22Rv1 (cell line): ENCODE results near the gene CCDC32.
A peak's percentile ranks its signal among the peaks of the same experiment; 100 is the strongest.

Experiments used
- H3K27ac ChIP-seq: fragments of 450-650 bp; 2 replicates; pipeline ENCODE4 v1.5.1; 2017
- ZFX ChIP-seq: fragments of 450-650 bp; IDR thresholded peaks from 2 replicates; pipeline ENCODE4 v1.6.1; 2017; ENCODE audit warnings: antibody characterized with exemption, borderline replicate concordance
- TF ChIP-seq, protein P1 (sequence below): fragments of 450-650 bp; IDR thresholded peaks from 2 replicates; pipeline ENCODE4 v1.5.1; 2017; ENCODE audit warnings: mild to moderate bottlenecking

Gene CCDC32

GRCh38 chr15:40564591-40565332 is at the start of gene CCDC32:
CCDC32 (minus strand) TSS chr15:40565042; CDS start chr15:40563015, 2,027 bp downstream.
- TF ChIP-seq ZFX, result no peak
- TF ChIP-seq, protein P1, sequence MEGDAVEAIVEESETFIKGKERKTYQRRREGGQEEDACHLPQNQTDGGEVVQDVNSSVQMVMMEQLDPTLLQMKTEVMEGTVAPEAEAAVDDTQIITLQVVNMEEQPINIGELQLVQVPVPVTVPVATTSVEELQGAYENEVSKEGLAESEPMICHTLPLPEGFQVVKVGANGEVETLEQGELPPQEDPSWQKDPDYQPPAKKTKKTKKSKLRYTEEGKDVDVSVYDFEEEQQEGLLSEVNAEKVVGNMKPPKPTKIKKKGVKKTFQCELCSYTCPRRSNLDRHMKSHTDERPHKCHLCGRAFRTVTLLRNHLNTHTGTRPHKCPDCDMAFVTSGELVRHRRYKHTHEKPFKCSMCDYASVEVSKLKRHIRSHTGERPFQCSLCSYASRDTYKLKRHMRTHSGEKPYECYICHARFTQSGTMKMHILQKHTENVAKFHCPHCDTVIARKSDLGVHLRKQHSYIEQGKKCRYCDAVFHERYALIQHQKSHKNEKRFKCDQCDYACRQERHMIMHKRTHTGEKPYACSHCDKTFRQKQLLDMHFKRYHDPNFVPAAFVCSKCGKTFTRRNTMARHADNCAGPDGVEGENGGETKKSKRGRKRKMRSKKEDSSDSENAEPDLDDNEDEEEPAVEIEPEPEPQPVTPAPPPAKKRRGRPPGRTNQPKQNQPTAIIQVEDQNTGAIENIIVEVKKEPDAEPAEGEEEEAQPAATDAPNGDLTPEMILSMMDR, result no peak
- H3K27ac ChIP-seq, result peak within 1 kb of the TSS; percentile 83

GRCh38 chr15:40613080-40613479 is 48.2 kb upstream of the CCDC32 start:
- no peak for TF ChIP-seq ZFX
- TF ChIP-seq, protein P1, result no peak
- no peak overlapping the region for H3K27ac ChIP-seq

DNA sequence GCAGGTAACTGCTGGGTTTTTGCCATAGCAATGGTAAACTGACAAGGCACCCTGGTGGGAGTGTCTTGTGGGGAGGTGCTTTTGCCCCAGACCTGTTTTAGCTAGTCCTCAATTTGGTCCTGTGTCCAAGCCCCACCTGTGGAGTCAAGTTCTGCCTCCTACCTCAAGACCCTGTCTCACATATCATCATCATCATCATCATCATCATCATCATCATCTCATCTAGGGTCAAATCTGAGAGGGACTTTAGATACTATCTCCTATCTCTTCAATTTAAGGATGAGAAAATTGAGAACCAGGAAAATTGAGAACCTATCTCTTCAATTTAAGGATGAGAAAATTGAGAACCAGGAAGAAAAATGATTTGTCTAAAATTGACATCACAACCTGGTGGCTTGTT is 39.1 kb upstream of the CCDC32 start:
- TF ChIP-seq ZFX, result no peak
- TF ChIP-seq, protein P1, result no peak
- H3K27ac ChIP-seq, result no peak overlapping the region

GRCh38 chr15:40600956-40601355 is 36.1 kb upstream of the CCDC32 start:
- no peak overlapping the region for H3K27ac ChIP-seq
- TF ChIP-seq, protein P1, result no peak
- no peak for TF ChIP-seq ZFX

DNA sequence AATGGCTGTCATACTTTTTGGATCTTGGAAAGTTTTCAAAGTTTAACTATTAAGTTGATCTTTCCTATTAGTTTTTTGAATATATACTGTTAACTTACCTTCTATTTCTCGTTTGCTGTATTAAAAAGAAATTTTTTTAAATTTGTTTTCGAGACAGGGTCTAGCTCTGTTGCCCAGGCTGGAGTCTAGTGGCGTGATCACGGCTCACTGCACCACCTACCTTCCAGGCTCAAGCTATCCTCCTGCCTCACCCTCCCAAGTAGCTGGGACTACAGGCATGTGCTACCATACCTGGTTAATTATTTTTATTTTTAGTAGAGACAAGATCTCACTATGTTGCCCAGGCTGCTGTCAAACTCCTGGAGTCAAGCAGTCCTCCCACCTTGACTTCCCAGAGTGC is 33.8 kb upstream of the CCDC32 start:
- H3K27ac ChIP-seq, result no peak overlapping the region
- no peak for TF ChIP-seq ZFX

DNA sequence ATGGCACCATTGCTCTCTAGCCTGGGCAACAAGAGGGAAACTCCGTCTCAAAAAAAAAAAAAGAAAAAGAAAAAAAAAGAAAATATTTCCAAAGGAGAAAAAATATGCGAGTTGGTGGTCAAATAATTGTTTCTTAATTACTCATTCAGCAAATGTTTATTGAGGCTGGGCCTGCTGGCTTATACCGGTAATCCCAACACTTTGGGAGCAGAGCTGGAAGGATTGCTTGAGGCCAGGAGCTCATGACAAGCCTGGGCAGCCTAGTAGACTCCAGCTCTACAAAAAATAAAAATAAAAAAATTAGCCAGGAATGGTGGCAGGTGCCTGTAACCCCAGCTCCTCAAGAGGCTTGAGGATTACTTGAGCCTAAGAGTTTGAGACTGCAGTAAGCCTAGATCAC is 33.3 kb upstream of the CCDC32 start:
- TF ChIP-seq, protein P1, result no peak
- TF ChIP-seq ZFX, result no peak
- H3K27ac ChIP-seq, result no peak overlapping the region

GRCh38 chr15:40597024-40597423 is 32.2 kb upstream of the CCDC32 start:
- TF ChIP-seq, protein P1, result no peak
- no peak for TF ChIP-seq ZFX
- no peak overlapping the region for H3K27ac ChIP-seq
